CD4-positive, alpha-beta T cell treated with Interleukin-2 at 100 ng/mL for 4 hours (primary cell): ENCODE data around the gene CNTNAP1.
A peak's percentile ranks its signal among the peaks of the same experiment; 100 is the strongest.
"Not testable (repeated sequence)": the region's sequence is repeated elsewhere in the genome, so short reads cannot be mapped to it uniquely, and the experiment has no call there.

Source experiments
- DNase-seq: peaks from one replicate; pipeline ENCODE4 v3.0.0-alpha.2; 2020; ENCODE audit warnings: low spot score

Gene CNTNAP1

DNA sequence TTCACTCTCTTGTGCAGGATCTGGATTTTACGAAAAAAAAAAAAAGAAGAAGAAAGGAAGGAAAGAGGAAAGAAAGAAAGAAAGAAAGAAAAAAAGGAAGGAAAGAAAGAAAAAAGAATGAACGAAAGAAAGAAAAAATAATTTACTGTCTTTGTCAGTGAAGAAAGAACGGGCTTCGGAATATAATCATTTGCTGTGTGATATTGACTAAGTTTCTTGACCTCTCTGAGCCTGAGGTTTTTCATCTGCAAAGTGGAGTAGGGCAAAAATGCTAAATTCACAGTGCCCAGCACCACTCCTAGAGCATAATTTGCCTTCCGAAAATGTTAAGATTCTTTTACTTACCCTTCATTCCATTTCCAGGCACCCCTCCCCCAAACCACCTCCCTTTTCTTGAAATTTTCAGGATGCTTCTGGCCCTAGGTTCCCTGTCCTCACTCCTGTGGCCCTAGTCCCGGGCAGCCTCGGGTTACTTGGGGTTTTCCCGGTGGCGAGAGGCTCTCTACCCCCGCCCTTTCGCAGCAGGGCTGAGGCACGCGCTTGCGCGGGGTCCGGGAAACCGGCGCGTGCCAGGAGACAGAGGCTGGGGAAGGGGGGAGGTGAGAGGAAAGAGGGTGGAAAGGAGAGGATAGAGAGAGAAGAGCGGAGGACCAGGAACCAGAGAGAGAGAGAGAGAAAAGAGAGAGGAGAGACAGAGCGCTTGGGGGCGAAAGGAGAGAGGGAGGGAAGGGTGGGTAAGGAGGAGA, at the start of gene CNTNAP1:
TSS of gene CNTNAP1 (plus strand) at position 556 of the 746 bp plus-strand sequence. CDS start 299 bp downstream, outside the sequence.
- DNase-seq = no peak

DNA sequence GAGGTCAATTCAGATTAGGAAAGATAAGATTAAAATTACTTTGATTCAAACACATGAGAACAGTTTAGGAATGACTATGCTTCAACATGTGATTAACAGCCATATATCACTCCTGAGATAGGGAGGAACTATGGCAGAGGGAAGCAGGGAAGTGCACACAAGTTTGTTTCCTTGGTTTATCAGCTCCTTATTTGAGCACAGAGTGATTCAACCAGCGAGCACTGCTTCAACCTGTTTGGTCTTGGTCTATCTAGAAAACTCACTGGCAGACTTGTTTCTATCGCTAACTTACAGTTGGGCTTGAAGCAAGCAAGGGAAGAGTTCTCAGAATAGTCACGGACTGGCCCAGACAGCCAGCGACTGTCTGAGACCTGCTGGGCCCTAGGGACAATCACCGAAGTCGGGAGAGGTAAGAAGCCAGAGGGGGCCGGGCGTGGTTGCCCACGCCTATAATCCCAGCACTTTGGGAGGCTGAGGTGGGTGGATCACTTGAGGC, 49.3 kb upstream of the CNTNAP1 start:
- DNase-seq = no peak

DNA sequence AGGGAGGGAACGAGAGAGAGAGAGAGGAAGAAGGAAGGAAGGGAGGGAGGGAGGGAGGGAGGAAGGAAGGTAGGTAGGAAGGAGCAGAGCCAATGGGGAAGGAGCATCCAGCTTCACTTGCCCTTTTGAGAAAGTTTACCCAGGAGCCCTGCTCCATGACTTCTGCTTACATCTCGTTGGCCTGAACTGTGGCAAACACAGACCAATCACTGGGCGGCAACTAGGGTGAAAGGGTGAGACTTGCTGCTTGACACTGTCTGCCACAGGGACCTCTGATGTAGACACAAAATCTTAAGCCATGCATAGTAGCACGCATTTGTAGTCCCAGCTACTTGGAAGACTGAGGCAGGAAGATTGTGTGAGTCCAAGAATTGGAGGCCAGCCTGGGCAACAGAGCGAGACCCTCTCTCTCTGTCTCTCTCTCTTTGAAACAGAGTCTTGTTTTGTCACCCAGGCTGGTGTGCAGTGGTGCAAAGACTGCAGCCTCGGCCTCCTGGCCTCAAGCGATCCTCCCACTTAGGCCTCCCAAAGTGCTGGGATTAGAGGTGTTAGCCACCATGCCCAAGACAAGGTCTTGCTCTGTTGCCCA, 42.7 kb upstream of the CNTNAP1 start:
- DNase-seq = no peak

DNA sequence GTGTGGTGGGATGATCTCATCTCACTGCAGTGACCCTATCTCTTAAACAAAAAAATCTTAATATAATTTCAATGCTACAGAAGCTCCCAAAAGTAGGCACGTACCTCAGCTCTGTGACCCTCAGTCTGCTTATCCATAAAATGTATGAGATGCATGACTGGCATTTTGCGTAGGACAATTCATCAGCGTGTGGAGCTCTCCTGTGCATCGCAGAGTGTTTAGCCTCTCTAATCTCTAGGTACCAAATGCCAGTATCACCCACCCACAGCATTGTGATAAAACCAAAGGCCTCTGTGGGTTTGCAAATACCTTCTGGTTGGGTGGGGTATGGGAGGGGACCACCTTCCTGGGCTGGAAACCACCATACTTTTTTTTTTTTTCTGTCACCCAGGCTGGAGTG, 42.2 kb upstream of the CNTNAP1 start:
- DNase-seq = no peak

DNA sequence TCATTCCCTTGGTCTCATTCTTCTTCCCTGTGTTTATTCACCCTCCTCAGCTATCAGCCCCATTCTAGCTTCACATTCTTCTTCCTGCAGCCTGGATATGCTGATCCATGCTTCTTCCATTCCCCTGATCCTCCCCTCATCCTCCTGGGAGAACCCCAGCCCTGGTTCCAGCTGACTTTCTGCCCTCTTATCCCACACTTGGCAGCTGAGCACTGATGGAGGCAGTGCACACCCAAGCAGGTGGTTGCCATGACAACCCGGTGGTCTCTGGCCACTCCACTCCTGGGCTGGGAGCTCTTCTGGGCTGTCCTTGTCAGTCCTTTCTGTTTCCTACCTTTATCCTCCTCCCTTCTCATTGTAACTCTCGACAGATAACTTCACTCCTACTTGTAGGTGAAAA, 40.0 kb upstream of the CNTNAP1 start:
- DNase-seq = no peak

DNA sequence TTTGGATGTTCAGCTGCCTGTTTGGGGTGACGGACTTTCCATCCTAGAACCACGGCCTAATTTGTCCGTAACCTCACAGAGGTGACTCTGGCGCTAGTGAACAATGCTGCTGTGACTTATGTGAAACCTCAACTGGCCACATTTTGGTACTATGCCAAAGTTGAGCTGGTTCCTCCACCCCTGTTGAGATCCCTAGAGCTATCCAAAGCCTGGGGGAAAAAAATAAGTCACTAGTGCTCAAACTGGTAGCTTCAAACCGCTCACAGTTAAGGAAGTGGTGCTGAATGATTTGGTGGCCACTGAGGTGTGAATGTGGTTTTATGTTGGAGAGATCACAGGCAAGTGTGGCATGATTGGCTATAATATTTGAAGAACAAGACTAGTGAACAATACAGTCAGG, 34.6 kb upstream of the CNTNAP1 start:
- DNase-seq = no peak

DNA sequence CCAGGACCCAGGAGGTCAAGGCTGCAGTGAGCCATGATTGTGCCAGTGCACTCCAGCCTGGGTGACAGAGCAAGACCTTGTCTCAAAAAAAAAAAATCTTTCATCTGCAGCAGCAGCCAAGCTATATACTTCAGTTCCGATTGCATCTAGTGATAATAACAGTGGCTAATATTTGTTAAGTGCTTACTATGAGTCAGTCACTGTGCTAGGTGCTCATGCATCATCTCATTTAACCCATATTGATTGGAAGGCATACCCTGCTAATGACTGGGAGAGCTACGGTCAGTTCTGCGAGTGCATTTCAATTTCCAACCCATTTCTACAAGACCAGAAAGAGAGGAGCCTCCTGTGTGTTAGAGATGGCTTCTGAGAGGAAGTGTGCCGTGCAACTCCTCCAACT, 30.9 kb upstream of the CNTNAP1 start:
- no peak for DNase-seq

DNA sequence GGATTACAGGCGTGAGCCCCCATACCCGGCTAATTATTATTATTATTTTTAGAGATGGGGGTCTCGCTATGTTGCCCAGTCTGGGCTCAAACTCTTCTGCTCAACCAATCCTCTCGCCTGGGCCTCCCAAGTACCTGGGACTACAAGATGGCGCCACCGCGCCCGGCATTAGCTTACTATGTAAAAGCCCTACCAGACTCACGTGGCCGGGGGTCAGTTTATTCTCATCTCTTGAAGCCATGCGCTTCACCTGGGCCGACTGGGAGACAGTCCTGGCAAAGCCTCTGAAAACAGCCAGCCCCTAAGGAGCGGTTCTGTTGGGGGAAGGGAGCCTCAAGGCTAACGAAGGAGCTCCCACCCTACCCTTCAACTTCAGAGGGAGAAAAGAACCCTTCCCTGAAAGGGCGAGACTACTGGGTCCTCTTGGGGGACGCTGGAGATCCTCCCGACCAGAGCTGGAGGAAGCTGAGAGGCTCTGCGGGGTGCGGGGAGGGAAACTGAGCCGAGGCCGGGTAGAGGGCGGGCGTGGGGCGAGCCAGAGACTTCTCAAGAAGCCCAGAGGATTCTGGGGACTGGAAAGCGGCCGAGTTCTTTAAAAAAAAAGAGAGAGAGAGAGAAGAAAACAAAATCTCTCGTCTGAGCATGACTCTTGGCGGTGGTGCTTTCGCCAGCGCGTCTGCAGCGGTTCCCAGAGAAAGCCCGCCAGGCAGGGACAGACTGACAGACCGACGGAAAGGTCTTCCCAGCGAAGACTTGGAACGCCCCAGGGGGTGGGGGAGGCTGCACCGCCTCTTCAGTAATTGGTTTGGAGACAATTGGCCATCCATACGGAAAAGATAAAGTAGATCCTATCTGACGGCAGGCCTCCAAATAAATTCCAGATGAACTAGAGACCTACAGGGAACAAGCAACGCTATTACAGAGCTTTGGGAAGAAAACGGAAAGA, 28.9 kb upstream of the CNTNAP1 start:
- no peak for DNase-seq

DNA sequence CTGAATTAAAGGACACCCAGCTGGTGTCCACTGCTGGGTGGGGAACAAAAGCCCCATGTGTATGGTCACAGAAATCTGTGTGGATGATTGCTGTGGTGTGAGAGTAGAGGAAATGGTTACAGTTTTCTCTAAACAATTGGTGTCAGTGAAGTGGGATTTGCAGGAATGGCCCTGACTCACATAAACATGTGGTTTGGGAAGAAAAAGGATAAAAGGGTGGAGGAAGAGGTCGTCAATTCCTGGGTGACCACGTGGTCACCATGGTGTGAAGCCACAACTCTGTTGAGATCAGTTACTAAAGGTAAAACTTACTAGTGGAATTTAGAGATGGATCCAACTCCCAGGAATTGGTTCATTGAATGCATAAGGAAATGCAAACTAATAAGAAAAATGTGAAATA, 26.8 kb upstream of the CNTNAP1 start:
- DNase-seq = no peak

DNA sequence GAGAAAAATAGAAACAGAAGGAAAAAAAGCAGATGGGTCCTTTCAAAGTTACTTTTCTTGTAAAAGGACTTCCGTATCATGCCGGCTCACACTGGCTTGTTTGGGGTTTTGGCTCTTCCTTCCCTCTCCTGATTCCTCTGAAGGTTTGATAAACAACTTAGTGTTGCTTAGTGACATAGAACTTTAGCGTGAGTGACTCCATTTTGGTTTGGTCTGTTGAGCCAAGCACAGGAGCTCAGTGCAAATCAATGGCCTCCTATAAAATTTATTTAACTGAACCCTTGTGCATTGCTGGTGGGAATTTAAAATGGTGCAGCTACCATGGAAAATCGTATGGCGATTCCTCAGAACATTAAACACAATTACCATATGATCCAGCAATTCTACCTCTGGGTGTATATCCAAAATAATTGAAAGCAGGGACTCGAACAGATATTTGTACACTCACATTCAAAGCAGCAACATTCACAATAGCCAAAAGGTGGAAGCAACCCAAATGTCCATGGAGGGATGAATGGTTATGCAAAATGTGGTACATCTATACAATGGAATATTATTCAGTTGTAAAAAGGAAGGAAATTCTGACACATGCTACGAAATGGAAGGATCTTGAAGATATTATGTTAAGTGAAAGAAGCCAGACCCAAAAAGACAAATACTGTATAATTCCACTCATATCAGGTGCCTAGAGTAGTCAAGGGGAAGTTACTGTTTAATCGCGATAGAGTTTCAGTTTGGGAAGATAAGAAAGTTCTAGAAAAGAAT, 24.3 kb upstream of the CNTNAP1 start:
- DNase-seq = no peak

DNA sequence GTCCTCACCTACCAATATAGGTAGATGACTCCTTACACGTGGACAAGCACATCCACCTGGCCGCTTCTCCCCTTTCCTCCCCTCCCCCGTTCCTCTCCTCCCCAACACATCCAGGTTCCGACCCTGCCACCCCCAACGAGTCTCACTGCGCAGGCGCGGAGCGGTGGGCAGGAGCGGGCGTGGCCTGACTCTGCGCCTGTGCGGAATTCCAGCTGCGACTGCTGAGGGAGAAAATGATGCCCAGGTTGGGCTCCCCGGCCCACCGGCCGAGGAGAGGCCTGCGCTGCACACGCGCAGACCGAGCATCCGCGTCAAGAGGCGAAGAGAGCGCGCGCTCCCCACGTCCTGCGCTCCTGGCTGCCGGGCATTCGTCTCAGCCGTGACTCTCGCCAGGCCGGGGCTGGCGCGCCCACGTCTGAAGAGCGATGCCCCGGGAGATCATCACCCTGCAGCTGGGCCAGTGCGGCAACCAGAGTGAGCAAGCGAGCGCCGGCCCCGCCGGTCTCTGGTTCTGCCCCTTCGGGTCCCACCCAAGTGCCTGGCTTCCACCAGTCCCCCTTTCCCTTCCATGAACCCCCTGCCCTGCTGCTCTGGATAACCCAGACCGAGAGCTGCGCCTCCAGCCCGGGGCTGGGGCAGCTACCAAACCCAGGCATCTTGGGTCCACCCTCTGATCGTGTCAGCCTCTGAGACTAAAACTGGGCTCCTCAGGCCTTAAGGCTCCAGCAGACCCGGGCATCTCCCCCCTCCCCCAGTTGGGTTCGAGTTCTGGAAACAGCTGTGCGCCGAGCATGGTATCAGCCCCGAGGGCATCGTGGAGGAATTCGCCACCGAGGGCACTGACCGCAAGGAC, 23.0 kb upstream of the CNTNAP1 start, which contains the start of gene TUBG2:
TSS of gene TUBG2 (plus strand) at position 206 of the 853 bp plus-strand sequence. CDS start at position 426, 220 bp downstream.
- peak; percentile 79 for DNase-seq

DNA sequence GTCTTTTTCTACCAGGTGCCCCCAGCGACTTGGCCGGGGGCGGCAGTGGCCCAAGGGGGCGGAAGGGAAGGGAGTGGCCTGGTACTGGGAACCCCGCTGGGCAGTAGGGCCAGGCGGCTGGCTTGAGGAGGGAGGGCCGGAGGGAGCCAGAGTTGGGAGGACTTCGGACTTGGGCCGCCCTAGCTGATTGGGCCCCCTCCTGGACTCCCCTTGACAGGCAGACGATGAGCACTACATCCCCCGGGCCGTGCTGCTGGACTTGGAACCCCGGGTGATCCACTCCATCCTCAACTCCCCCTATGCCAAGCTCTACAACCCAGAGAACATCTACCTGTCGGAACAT, 22.4 kb upstream of the CNTNAP1 start:
- not testable (repeated sequence) for DNase-seq

DNA sequence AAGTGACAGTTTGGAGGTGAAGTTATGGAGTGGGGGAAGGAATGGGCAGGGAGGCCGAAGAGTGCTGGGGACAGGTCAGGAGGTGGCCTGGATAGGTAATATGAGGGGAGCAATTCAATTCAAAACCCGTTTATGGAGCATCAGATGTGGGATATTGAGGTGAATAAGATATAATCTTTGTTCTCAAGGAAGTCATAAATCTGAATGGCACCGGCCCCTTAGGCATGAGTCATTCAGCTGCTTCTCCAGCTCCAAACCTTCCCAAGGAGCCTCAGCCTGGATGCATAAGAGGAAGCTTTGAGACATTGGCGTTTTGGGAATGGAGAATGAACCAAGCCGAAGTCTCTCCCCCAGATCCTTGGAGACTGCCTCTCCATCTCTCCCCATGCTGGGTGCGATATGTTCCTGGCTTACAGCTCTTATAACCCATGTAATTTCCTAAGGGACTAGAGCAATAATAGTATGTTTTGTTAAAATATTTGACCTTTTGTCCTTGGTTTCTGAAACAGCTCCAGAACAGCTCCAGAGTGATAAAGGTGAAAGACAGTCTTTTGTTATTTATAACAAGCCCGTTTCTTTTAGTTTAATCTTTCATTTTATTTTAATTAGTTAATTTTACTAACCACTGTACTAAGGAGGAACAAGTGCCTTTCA, 21.5 kb upstream of the CNTNAP1 start:
- DNase-seq = no peak

DNA sequence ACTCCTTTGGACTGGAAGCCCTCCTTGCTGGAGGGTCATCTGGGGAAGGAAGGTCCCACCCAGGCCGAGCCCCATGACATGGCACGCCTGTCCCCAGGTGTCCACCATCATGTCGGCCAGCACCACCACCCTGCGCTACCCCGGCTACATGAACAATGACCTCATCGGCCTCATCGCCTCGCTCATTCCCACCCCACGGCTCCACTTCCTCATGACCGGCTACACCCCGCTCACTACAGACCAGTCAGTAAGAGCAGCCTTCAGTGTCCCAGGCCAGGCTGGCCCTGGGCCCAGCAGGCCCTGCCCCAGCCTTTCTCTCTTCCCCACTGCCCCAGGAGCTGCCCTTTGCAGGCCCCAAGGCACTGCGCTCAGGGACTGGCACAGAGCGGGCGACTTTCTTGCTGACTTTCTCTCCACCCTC, 16.7 kb upstream of the CNTNAP1 start:
- DNase-seq = no peak

DNA sequence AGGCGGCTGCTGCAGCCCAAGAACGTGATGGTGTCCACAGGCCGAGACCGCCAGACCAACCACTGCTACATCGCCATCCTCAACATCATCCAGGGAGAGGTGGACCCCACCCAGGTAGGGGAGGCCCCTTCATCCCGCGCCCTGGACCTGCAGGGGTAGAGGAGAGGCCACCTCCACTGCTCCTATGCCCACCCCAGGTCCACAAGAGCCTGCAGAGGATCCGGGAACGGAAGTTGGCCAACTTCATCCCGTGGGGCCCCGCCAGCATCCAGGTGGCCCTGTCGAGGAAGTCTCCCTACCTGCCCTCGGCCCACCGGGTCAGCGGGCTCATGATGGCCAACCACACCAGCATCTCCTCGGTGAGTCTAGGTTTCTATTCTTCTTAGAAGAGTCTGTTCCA, 16.2 kb upstream of the CNTNAP1 start:
- not testable (repeated sequence) for DNase-seq

DNA sequence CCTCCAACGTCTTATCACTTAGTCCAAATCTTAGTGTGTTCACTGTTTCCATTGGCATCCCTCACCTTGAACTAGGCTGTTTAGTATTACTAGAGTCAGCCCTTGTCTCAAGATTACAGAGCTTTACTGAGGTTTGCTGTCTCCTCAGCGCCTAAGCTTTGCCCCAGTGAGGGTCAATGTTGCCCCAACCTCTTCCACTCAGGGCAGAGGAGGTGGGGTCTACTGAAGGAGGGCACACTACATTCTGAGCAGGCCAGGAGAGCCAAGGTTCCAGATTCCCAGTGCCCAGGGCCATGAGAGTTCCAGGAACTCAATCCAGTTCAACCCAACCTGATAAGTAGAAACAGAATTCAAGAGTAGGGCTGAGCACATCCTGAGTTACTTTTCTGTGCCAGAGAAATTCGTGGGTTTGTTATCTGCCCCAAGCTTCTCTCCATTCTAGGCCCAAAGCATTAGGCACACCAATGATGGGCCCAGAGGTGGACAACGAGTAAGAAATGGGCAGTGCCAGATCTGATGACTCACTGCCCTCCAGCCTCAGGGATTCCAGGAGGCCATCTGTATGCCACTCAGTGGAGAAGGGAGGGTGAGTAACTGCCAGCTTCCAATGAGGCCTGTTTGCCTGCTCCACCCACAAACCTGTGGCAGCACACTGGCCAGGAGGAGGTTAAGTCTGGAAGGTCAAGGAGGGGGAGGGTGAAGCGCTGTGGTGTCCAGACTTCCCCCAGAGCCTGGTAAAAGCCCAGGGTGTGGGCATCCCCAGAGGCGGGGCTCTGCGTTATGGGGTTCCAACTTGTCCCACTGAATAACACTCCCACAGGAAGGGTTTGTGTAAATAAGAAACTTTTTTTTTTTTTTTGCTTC, 15.0 kb upstream of the CNTNAP1 start:
- DNase-seq = no peak

DNA sequence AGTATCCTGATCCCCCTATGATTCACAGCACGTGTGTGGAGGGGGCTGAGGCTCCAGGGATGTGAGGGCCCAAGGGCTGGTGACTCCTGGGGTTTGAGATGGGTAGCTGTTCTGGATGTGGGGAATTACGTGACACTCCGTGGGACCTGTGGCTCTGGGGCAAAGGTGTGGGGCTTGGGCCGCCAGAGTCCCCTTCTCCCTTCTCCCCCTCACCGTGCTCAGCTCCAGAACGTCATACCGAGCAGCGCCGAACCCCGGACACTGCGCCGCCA, 12.7 kb upstream of the CNTNAP1 start:
- no peak for DNase-seq

DNA sequence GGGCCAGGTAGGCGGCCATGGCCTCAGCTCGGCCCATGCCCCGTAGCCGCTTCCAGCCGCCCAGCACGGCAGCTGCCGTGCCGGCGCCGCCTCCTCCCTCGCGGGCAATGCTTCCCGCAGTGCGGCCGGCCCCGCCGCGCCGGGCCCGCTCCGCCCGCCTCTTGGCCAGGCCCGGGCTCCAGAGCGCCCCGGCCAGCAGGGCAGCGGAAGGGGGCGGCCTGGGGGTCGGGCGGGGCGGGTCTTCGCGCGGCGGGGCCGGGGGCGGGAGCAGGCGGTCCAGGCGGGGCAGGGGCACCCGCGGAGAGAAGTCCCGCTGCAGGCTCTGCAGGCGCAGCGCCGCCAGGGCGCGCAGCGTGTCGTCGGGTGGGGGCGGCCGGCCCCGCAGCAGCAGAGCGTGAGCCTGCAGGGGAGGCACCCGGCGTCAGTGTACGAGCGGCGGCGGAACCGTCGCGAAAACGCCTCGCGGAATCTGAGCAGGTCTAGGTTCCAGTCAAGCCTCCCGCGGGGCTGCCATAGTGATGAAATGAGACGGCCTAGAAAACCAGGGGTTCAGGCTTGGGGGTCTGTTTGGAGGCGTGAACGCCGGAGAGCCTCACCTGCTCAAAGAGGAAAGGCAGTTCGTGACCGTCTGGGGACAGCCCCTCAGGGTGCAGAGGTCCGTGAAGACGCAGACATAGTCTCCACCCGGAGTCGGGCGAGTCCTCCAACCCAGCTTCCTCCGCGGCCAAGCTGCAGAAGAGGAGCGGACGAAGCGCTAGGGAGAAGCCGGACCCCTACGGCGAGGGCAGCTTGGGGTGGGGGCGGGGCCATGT, 12.1 kb upstream of the CNTNAP1 start:
- DNase-seq = peak; percentile 38
